Measurements from ENCODE around the gene HLCS.

Gene HLCS

GRCh38 chr21:36916718-36917117, 49.8 kb downstream of the HLCS start:
- Histone ChIP-seq H3F3A (ENCODE audit: insufficient read depth) (no peaks in the 10 kb centered on the region), H3K9ac (ENCODE audit: low read length) (no peak overlapping the region), H3K9me3 (ENCODE audit: insufficient read depth, low read length) (no peaks in the 10 kb centered on the region), H3K79me2 (ENCODE audit: insufficient read depth, low read length) (no peaks in the 10 kb centered on the region), H3K27me3 (ENCODE audit: low read length) (no peaks in the 10 kb centered on the region), H3K4me3 (ENCODE audit: insufficient read depth, low read length, poor library complexity, severe bottlenecking) (no peak overlapping the region), H2AFZ (ENCODE audit: low read depth, low read length, severe bottlenecking) (no peak overlapping the region), H3K27ac (ENCODE audit: low read depth, low read length) (no peak overlapping the region), H3K4me2 (ENCODE audit: low read depth, low read length, poor library complexity, severe bottlenecking) (no peak overlapping the region), H3K9me2 (replicated peaks; ENCODE audit: insufficient read depth, low read length) (no peaks in the 10 kb centered on the region), H4K20me1 (ENCODE audit: low read depth, low read length) (peaks cover 4% of the 10 kb centered on the region; the same call in 1 of the 2 replicates), H3K36me3 (ENCODE audit: low read length) (no peaks in the 10 kb centered on the region)
- TF ChIP-seq EZH2phosphoT487 (conservative IDR thresholded peaks at IDR 0.05; ENCODE audit: low read length) (no peak), CTCF (IDR thresholded peaks at IDR 0.05; ENCODE audit: insufficient read depth, low read length, poor library complexity, severe bottlenecking) (no peak)

- no peak overlapping the region for H2AFZ ChIP-seq (ENCODE audit: low read depth, low read length, severe bottlenecking)
- no peaks in the 10 kb centered on the region for H3K79me2 ChIP-seq (ENCODE audit: insufficient read depth, low read length)
- no peaks in the 10 kb centered on the region for H3F3A ChIP-seq (ENCODE audit: insufficient read depth)
- no peaks in the 10 kb centered on the region for H3K9me2 ChIP-seq (replicated peaks; ENCODE audit: insufficient read depth, low read length)
- no peak overlapping the region for H3K4me3 ChIP-seq (ENCODE audit: insufficient read depth, low read length, poor library complexity, severe bottlenecking)
- no peak overlapping the region for H3K27ac ChIP-seq (ENCODE audit: low read depth, low read length)
- H3K36me3 ChIP-seq (ENCODE audit: low read length), result no peaks in the 10 kb centered on the region
- H3K4me2 ChIP-seq (ENCODE audit: low read depth, low read length, poor library complexity, severe bottlenecking), result no peak overlapping the region
- H3K9me3 ChIP-seq (ENCODE audit: insufficient read depth, low read length), result no peaks in the 10 kb centered on the region
- no peak overlapping the region for H3K9ac ChIP-seq (ENCODE audit: low read length)
- H3K27me3 ChIP-seq (ENCODE audit: low read length), result no peaks in the 10 kb centered on the region
- TF ChIP-seq CTCF (IDR thresholded peaks at IDR 0.05; ENCODE audit: insufficient read depth, low read length, poor library complexity, severe bottlenecking) (no peak), EZH2phosphoT487 (conservative IDR thresholded peaks at IDR 0.05; ENCODE audit: low read length) (no peak)
- H4K20me1 ChIP-seq (ENCODE audit: low read depth, low read length), result peaks cover 4% of the 10 kb centered on the region; the same call in 1 of the 2 replicates
These were observed 50.7 kb downstream of the HLCS start for GRCh38 chr21:36915696-36916245.

- H3F3A ChIP-seq (ENCODE audit: insufficient read depth), result no peaks in the 10 kb centered on the region
- no peak overlapping the region for H3K27ac ChIP-seq (ENCODE audit: low read depth, low read length)
These were observed 51.3 kb downstream of the HLCS start for GRCh38 chr21:36915014-36915695.

More at GRCh38 chr21:36915014-36915695, 51.3 kb downstream of the HLCS start:
- Histone ChIP-seq H3K36me3 (ENCODE audit: low read length) (no peaks in the 10 kb centered on the region), H3K79me2 (ENCODE audit: insufficient read depth, low read length) (no peaks in the 10 kb centered on the region), H3K9ac (ENCODE audit: low read length) (no peak overlapping the region), H2AFZ (ENCODE audit: low read depth, low read length, severe bottlenecking) (no peak overlapping the region), H3K9me3 (ENCODE audit: insufficient read depth, low read length) (no peaks in the 10 kb centered on the region), H3K4me3 (ENCODE audit: insufficient read depth, low read length, poor library complexity, severe bottlenecking) (no peak overlapping the region), H3K27me3 (ENCODE audit: low read length) (no peaks in the 10 kb centered on the region), H3K4me2 (ENCODE audit: low read depth, low read length, poor library complexity, severe bottlenecking) (no peak overlapping the region), H3K9me2 (replicated peaks; ENCODE audit: insufficient read depth, low read length) (no peaks in the 10 kb centered on the region), H4K20me1 (ENCODE audit: low read depth, low read length) (peaks cover 4% of the 10 kb centered on the region; the same call in 1 of the 2 replicates)
- TF ChIP-seq EZH2phosphoT487 (conservative IDR thresholded peaks at IDR 0.05; ENCODE audit: low read length) (no peak), CTCF (IDR thresholded peaks at IDR 0.05; ENCODE audit: insufficient read depth, low read length, poor library complexity, severe bottlenecking) (no peak)

Measured in SU-DHL-6 (cell line).